ENCODE results near the gene MPG.

The MPG gene

DNA sequence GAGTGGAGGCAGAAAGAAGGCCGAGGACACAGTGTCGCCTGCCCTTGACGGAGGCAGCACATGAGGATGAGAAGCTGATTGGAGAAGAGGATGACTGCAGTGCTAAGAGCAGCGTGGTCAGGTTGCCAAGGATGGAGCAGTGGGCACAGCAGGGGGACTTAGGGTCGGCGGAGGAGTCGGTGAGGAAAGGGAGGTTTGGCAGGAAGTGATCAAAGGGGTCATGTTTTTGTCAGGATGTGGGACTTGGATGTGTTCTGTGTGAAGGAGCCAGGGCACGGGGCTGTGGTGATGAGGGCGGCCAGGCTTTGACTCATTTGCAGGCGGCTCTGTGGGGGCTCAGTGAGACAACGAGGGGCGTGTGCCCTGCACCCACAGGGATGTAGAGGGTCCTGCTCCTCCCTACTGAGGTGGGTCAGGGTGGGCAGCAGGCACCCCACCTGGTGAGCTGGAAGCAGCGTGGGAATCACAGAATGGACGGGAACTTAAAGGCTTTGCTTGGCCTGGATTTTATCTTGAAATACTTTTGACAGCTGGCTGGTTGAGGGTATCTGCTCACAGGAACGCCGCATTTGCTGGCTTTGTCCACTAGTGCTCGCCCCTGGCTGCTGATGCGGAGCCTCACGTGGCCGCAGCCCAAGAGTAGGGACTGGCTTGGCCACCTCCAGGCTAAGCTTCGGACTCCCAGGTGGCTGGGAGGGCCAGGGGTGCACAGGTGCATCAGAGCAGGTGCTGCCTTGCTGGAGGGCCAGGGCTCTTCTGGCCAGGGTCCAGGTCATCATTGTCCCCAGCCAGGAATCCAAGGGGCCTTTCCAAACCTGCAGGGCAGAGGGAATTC, 6.0 kb downstream of the MPG start:
- peak; percentile 41 for DNase-seq

DNA sequence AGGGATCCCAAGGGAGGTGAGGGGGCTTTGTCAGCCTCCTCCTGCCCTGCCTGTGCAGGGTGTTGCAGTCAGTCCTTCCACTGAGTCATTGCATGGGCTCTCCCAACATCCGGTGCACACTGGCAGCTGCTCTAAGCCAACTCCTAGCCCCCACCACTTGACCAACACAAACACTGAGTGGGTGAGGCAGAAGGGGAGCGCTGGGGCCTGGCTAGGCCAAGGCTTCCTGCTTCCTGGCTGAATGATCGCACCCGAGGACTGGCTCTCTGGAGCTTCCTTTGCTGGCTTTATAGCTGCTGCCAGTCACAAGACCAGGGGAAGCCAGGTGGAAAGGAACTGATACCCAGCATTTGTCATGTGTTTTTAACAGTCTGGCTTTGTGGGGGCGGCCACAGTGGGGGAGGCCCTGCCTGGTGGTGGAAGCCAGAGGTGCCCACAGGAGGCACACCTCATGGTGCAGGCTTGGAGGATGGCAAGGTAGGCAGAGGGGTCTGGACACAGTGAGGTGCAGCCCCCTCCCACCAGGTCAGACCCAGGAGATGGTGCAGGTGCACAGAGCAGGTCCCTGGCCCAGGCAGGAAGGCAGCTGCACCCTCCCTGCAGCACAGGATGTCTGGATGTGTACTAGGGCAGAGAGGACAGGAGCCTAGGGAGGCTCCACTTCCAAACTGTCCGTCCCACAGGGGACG, 6.8 kb downstream of the MPG start:
- DNase-seq: peak; percentile 91

DNA sequence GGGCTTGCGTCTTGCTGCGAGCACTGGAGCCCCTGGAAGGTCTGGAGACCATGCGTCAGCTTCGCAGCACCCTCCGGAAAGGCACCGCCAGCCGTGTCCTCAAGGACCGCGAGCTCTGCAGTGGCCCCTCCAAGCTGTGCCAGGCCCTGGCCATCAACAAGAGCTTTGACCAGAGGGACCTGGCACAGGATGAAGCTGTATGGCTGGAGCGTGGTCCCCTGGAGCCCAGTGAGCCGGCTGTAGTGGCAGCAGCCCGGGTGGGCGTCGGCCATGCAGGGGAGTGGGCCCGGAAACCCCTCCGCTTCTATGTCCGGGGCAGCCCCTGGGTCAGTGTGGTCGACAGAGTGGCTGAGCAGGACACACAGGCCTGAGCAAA, 7.4 kb downstream of the MPG start:
- DNase-seq: no peak

DNA sequence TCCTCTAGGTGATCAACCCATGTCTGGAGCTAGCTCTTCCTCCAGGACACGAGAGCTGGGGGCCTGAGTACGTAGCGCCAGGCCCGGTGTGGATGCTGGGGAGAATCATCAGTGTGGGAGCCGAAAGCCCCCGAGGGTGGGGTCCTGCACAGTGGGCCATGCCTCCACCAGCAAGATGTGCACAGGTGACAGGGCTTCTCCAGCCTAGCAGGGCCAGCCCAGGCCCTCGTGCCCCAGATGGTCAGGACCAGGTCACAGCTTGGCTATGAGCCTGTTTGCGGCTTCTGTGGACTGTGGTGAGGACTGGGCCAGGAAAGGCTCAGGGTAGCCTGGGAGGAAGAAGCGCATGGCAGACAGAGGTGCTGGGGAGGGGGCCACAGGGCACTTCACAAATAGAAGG, 7.8 kb downstream of the MPG start:
- DNase-seq: no peak

DNA sequence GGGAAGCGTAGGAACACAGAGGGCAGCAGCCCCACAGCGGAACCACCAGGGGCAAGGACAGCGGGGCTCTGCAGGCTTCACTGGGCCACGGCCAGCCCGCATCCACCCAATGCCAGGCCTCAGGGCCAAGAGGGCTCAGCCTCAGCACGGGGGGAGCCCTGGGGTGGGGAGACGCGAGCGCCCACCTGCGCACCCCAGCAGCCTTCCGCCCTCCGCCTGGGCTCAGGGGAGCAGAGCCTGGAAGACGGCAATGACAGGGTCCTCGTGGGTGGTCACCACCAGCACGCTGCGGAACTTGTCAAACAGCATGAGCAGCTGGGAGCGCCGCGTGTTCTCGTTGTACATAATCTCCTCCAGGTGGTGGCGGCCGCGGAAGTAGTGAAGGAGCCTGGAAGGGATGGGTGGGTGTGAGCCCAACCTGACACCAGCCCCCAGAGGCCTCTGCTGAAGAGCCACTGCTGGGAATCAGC, 8.5 kb downstream of the MPG start:
- DNase-seq: no peak

DNA sequence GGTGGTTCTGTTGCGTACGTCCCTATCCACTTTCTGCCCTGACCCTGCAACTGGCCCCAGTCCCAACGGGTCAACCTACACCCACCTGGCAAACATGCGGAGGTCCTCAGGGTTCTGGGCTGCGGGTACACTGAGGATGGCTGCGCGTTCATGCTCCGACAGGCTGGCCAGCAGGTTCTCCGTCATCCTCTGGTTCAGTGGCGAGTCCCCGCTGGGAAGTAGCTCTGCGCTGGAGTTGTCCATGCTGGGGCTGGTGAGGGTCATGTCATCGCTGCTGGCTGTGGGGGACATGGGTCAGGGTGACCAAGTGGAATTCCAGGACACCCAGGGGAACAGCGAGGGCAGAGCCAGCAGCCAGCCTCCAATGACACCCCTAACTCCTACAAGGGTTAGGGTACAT, 10.6 kb downstream of the MPG start:
- no peak for DNase-seq

DNA sequence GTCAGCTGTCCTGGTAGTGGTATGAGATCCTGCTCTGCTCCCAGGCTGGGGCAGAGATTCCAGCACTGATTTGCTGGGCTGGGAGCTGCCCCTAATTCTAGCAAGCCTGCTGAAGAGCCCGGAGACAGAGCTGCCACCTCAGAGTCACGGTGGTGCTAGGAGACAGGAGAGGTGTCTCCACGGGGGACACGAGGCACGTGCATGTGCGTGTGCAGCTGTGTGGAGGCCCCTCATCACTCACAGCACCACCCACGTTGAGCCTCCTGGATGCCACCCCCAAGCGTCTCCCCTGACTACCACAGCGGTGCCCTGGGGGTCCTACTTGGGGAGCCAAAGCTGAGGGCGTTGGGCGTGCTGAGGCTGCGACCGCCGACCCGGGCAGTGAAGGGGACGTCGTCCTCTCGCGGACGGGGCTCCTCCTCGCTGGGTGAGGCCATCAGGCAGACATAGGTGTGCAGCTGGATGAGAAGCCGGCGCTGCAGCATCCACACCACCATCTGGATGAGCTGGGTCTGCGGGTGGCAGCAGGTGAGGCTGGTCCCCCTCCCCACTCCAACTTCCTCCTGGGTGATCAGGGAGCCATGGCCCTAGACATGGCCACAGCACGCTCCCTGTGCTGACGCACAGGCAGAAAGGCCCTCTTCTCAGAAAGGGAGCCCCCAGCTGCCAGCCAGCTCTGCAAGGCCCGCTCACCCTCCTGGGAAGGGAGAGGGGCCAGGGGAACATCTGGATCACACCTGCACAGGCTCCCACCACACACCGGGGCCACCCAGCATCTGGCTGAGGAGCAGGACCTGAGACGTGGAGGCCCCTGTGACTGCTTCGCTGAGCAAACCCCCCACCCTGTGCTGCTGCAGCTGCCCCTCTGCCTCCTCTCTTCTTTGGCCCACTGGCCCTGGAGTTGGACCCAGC, 11.6 kb downstream of the MPG start:
- no peak for DNase-seq

DNA sequence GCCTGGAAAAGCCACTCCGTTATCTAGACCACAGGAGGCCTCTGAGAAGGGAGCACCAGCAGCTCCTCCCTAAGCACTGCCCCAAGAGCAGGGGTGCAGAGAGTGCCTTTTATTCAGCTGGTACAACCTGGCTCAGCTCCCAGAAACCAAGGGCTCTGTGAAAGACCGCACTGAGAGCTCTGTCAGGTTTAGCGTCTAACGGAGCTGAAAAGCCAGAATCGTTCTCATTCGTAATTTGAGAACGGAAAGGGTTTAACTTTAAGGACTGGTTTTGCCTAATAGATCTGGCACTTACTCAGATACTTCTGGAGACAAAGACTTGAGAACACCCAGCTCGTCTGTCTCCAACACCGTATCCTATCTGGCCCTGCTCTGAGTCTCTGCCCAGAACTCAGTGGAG, 13.5 kb downstream of the MPG start:
- DNase-seq: no peak

DNA sequence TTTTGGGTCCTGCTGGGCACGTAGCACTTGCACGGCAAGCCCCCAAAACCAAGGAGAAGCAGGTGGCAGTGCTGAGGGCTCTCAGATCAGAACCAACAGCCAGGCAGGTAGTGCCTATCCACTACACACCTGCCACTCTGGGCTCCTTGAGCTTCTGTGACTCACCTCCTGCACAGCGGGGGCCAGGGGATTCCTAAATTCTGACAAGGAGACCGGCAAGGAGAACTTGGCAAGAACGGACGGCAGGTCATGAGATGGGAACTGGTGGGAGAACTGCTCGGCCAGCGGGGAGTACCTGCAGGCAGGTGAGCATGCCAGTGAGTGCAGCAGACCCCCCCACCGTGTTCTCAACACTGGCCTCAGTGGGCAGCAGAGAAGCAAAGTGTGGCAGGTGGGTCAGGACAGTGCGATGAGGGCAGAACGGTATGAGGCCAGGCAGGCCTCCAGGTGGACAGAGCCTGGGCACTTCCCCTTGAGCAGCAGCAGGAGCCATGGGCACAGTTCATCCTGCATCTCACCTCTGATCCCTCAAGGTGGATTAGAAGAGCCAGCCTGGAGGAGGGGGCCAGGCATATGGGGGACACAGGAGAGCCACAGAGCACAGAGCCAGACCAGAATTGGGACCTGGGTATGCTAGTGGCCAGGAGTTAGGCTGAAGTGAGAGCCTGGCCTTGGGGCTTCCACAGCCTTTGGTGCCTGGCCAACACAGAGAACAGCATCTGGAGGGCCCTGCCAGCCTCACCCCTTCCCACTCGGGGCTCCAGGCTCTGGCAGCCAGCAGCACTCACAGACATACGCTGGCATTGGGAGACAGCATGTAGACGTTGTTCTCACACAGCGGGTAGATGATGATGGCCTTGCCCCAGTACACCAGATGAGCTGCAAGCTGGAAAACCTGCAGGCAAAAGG, 14.7 kb downstream of the MPG start:
- no peak for DNase-seq

DNA sequence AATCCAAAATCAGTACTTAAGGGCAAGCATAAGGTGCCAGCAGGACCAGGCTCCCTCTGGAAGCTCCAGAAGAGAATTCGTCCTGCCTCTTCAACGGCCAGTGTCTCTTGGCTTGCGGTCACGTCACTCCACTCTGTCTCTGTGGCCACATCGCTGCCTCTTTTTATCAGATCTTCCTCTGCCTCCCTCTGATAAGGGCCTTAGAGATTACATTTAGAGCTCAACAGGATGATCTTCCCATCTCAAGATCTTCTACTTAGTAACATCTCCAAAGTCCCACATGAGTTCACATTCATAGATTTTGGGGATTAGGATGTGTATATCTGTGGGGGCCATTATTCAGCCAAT, 16.9 kb downstream of the MPG start:
- no peak for DNase-seq

DNA sequence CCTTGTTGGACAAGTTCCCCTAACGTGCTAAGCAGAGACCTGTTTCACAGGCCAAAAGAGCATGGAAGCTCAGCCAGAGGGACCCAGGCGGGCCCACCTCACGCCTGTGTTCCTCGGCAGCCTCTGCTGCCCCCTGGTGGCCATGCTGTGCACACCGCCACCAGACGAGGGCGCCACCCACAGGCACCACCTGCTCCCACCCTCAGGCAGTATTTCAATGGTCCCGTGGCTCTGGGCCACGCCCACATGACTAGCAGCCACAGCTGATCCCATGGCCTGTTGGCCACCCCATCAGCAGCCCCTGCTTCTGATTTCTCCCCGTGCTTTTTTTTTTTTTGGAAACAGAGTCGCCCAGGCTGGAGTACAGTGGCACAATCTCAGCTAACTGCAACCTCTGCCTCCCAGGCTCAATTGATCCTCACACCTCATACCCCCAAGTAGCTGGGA, 18.9 kb downstream of the MPG start:
- DNase-seq: peak; percentile 87

DNA sequence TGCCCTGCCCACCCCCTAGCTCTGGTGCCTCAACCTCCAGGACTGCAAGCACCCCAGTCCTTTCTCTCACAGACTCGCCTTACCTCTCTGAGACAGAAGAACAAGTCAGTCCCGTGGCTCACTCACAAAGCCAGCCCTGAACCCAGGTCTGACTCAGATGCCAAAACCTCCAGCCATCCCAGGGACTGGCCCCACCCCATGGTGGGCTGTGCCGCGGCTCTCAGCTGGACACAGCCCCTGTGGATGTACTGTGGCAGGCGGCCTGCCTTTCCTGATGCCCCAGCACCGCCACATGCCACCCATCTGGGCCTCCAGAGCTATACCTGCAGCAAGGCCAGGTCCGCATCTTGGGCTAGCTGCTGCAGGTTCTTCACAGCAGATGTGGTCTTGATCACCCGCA, 19.8 kb downstream of the MPG start:
- DNase-seq: no peak

DNA sequence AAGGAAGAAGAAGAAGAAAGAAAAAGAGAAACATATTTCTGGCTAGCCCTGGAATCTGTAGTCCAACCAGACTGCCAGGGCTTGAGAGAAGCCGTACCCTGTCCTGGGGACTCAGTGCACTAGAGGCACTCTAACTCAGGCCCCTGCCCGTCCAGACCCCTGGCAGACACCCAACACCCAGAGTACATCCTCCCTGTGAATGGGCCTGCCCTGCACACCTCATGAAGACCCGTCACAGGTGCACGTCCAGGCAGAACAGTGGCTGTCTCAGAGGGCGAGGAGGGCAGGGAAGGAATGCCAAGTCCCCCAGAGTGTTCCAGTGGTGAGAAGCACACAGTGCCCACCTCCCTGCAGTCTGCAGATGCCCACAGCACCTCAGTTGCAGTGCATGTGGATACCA, 23.0 kb downstream of the MPG start:
- DNase-seq: no peak

DNA sequence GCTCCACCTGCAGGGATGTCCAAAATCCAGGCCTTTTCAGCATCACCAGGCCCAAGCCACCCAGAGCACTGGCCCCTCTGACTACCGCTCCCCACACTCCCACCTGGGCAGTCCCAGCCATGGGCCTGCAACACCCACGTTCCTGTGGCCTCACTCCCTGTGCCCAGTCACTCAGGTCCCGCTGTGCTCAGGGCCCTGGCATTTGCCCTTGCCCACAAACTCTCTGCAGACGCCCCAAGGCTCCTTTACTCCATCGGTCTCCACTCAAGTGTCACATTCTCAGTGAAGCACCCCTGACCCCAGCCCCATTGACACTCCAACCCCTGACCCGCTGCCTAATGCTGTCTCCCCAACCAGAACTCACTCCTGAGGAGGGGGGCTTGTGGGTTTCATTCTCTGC, 23.6 kb downstream of the MPG start:
- no peak for DNase-seq

DNA sequence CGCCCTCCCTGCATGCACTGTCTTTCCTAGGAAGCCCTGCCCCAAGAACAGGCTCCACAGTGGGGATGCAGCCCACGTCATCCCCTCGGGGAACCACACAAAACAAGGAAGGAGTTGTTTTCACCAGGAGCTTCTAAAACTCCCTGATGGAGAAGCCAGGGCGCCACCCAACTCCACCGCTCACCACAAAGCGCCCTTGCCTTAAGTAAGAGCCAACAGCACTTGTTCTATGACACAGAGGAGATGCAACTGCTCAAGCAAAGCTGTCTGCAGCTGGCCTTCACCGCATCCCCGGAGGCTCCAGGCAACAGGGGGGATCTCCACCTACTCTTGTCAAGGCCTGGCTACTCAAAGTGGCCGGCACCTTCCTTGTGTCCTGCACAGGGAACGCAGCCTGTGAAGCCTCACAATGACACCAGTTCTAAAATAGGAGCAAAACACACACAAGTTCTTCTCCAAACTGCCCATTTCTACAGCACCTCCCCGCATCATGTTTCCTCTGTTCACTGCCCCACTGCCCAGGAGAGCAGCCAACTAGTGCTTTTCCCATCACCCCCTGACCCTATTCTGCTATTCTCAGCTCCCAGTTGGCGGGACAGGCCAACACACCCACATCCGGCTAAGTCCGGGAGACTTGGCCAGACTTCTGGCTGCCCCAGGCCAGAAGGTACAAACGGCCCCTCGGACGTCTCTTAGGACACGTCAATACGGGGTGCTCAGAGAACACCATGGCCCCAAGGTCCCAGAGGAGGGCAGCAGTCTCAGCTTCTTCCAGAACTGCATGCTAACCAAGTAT, 24.2 kb downstream of the MPG start:
- no peak for DNase-seq

DNA sequence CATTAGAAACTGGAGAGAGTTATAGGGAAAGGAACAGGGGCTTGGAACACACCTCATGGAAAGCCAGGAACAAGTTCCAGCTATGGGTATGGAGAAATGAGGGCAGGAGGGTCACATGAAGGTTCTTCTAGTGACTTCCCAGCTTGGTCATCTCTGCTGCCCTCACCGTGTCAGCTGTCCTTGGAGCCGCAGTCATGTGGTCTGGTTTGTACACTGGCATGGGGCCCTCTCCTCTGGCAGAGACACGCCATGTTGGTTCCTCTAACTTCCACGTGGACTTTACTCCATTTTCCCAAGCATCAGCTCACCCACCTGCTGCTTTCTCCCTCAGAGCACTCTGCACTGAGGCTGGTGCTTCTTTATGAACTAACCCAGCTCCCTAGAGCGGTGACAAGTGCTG, 26.3 kb downstream of the MPG start:
- no peak for DNase-seq

DNA sequence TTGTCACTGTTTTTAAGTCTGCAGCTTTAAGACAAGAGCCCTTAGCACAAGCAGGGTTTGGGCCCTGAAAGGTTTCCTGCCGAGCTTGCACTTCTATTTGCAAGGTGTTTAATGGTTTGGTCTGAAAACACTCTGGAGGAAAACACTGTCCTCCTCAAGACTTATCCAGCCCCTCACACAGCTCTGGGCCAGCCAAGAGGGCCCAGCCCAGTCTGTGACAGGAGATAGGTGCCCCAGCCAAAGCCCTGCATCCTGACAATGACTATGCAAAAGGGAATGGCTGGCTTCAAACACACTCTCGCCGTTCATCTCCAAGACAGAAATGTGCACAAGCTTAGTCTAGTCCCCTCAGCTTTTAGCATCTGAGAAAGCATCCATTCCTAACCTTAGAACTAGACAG, 26.9 kb downstream of the MPG start:
- no peak for DNase-seq

DNA sequence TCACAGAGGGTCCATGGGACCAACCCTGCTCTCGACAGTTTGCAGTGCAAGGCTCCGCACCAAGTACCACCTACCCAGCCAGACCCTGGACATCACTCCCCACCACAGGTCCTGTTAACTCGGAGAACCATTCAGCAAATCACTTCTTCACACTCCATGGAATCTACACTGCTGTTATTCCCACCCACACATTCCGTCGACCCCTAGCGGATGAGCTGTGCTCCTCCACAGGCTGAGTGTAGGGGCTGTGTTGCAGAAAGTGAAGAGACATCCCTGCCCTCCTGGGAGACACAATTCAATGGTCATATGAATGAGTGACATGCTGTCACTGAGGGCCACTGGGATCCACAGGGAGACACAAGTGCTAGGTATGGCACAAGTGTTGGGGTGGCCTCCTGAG, 27.5 kb downstream of the MPG start:
- DNase-seq: no peak

DNA sequence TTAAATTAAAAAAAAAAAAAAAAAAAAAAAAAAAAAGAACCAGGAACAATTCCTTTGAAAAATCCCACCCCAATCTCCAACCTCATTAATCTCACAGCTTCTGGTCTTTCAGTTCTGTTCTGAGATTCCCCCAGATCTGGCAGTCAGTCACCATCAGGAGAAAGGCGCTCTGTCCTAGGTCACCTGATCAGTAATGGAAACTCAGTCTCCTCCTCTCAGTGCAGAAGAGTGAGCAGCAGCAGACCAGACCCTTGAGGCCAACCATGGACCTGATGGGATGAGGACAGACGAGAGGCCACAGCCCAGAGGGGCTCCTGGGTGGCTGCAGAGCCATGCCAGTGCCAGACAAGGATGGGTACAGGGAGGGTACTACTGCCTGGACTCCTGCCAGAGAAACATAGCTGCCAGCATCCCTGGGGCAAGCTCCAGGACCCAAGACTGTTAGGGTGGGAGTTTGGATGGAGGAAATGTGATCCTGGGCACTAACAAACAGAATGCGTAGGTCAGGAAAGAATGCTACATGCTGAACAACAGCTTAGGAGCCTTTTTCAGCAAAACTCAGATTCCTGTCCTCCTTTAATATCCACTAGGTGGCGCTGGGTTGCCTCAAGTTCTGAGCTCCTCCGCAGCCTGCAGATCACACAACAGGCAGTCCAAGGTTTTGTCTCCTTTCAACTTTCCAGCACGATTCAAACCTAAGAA, 28.7 kb downstream of the MPG start:
- DNase-seq: peak; percentile 81

DNA sequence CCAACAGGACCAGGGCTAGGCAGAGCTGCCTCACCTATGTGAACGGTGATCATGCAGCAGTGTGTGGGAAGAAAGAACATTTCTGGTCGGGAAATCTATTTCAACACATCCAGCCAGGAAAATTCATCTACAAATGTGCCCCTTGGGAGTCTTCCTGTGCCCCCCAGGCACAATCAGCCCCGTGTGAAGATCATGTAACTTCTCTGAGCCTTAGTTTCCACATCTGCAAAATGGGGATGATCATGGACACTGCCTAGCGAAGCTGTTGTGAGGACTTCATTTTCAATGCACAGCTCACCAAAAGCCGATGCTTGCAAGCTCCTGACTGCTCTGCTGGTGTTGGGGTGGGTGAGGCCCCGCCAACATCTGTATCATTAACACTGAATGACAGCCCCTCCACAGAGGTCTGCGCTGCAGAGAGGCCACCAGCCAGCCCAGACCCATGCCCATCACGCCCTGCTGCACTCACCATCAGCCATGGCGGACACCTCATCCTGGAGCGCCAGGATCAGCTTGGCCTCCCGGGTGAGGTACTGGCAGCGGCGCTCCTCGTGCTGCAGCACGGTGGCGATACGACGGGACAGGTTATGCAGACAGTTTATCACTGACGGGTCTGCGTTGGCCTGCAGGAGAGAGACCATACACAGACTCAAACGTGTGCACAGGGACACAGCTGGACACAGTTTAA, 34.3 kb downstream of the MPG start:
- no peak for DNase-seq
